ENCODE measurements around the gene THSD8. TPM values are rescaled to one million over a fixed set of nuclear protein-coding genes. Genes with fewer than 3 reads are reported as not detected.
A peak's percentile ranks its signal among the peaks of the same experiment; 100 is the strongest.

THSD8 gene
- total RNA-seq, 1 donor from 2014 or later, result not detected

DNA sequence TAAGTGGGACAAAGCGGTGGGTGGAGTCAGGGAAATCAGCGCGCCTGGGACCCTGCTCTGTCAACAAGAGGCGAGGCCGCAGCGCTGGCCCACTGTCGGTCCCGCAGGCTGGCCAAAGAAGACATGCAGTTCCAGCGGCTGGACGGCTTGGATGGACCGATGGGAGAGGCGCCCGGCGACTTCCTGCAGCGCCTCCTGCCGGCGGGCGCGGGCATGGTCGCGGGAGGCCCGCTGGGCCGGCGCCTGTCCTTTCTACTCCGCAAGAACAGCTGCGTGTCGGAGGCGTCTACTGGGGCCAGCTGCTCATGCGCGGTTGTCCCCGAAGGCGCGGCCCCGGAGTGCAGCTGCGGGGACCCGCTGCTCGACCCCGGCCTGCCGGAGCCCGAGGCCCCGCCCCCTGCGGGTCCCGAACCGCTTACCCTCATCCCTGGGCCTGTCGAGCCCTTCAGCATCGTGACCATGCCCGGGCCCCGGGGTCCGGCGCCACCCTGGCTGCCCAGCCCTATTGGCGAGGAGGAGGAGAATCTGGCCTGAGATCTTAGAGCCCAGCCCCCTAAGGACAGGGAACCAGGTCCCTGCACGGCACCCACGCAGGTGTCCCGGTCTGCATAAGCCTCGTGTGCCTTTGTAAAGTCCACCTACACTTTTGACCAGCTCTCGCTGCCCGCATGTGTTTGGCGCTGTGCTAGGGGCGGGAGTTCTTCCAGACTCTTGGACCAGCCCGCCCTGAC lies 44.2 kb upstream of the THSD8 start:
- peak in 1 of 2 donors; percentile 15 for TF ChIP-seq POLR2AphosphoS5 (IDR thresholded peaks at IDR 0.05; ENCODE audit: insufficient read depth in 1 of 2, low read depth in 1 of 2)
- TF ChIP-seq POLR2A (IDR thresholded peaks at IDR 0.05), result no peak
- TF ChIP-seq, protein P1, sequence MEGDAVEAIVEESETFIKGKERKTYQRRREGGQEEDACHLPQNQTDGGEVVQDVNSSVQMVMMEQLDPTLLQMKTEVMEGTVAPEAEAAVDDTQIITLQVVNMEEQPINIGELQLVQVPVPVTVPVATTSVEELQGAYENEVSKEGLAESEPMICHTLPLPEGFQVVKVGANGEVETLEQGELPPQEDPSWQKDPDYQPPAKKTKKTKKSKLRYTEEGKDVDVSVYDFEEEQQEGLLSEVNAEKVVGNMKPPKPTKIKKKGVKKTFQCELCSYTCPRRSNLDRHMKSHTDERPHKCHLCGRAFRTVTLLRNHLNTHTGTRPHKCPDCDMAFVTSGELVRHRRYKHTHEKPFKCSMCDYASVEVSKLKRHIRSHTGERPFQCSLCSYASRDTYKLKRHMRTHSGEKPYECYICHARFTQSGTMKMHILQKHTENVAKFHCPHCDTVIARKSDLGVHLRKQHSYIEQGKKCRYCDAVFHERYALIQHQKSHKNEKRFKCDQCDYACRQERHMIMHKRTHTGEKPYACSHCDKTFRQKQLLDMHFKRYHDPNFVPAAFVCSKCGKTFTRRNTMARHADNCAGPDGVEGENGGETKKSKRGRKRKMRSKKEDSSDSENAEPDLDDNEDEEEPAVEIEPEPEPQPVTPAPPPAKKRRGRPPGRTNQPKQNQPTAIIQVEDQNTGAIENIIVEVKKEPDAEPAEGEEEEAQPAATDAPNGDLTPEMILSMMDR (IDR thresholded peaks at IDR 0.05), result peak; percentile 64 to 80 (median 75)
- DNase-seq (ENCODE audit: extremely low spot score in 2 of 2), result no peak

DNA sequence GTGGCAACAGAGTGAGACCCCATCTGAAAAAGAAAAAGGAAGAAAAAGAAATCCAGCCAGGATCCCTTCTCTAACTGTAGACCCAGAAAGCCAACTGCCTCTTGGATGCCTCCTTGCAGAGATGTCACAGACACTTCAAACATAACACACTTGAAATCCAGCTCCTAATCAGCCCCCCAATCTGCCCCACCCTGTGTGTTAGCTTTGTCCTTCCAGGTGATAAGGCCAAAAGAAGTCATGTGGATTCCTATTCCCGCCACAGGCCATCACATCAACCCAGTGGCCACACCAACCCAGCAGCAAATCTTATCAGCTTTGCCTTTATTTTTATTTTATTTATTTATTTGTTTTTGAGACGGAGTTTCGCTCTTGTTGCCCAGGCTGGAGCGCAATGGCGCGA lies 42.2 kb upstream of the THSD8 start:
- no peak for DNase-seq (ENCODE audit: extremely low spot score in 2 of 2)
- H3K9me3 ChIP-seq, result no peaks in the 10 kb centered on the region
- H3K36me3 ChIP-seq, result peaks cover 0 to 9% of the 10 kb centered on the region in 2 donors
- no peak overlapping the region for H3K27ac ChIP-seq
- H3K4me3 ChIP-seq, result no peak overlapping the region
- H3K27me3 ChIP-seq, result no peaks in the 10 kb centered on the region
- TF ChIP-seq POLR2A (IDR thresholded peaks at IDR 0.05) (no peak), POLR2AphosphoS5 (IDR thresholded peaks at IDR 0.05; ENCODE audit: insufficient read depth in 1 of 2, low read depth in 1 of 2) (no peak)
- TF ChIP-seq, protein P1 (IDR thresholded peaks at IDR 0.05), result no peak
- H3K4me1 ChIP-seq, result peaks cover 12% of the 10 kb centered on the region
- intact Hi-C loops (cut with DNase I), result no loop called here

More for the DNA sequence above, 44.2 kb upstream of the THSD8 start:
- H3K36me3 ChIP-seq, result peaks cover 0 to 2% of the 10 kb centered on the region in 2 donors
- no peaks in the 10 kb centered on the region for H3K27me3 ChIP-seq
- H3K4me3 ChIP-seq, result peak overlapping the region; percentile 33 to 37
- intact Hi-C loops (cut with DNase I), result no loop called here
- H3K9me3 ChIP-seq, result no peaks in the 10 kb centered on the region
- peak overlapping the region; percentile 37 for H3K27ac ChIP-seq
- H3K4me1 ChIP-seq, result peaks cover 12% of the 10 kb centered on the region

GRCh38 chr19:12763100-12763499 lies 38.8 kb upstream of the THSD8 start:
- TF ChIP-seq POLR2AphosphoS5 (IDR thresholded peaks at IDR 0.05; ENCODE audit: insufficient read depth in 1 of 2, low read depth in 1 of 2), result no peak
- TF ChIP-seq POLR2A (IDR thresholded peaks at IDR 0.05), result no peak
- TF ChIP-seq, protein P1 (IDR thresholded peaks at IDR 0.05), result no peak
- Histone ChIP-seq H3K27ac (no peak overlapping the region), H3K36me3 (peaks cover 0 to 9% of the 10 kb centered on the region in 2 donors), H3K4me1 (peaks cover 12% of the 10 kb centered on the region), H3K4me3 (no peak overlapping the region), H3K9me3 (no peaks in the 10 kb centered on the region), H3K27me3 (no peaks in the 10 kb centered on the region)
- no peak for DNase-seq (ENCODE audit: extremely low spot score in 2 of 2)
- intact Hi-C loops (cut with DNase I), result no loop called here

DNA sequence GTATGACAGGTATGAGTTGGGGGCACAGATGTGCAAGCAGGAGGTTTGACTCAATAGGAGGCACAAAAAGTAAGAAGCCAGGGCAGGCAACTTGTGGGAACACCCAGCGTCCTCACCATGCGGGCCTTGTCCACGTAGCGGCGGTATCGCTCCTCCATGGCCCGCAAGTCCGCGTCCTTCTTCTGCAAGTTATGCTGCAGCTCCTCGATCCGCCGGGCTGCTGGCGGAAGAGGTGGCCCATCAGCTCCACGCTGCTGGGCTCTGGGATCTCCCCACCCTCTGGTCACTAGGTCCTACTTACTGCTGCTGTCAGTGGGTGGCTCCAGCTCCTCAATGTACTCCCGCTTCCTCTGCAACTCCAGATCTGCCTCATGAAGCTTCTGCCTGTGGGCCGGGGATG lies 37.2 kb upstream of the THSD8 start:
- intact Hi-C loops (cut with DNase I), result loop anchor here (5.0 kb wide), 1 partner anchor 38 kb away; the partner anchor contains the start of genes PRDX2 and THSD8
- Histone ChIP-seq H3K36me3 (peaks cover 0 to 9% of the 10 kb centered on the region in 2 donors), H3K4me3 (no peak overlapping the region), H3K9me3 (no peaks in the 10 kb centered on the region), H3K27me3 (no peaks in the 10 kb centered on the region), H3K27ac (no peak overlapping the region), H3K4me1 (peaks cover 11% of the 10 kb centered on the region)
- TF ChIP-seq POLR2A (IDR thresholded peaks at IDR 0.05) (no peak), POLR2AphosphoS5 (IDR thresholded peaks at IDR 0.05; ENCODE audit: insufficient read depth in 1 of 2, low read depth in 1 of 2) (no peak)
- TF ChIP-seq, protein P1 (IDR thresholded peaks at IDR 0.05), result no peak
- no peak for DNase-seq (ENCODE audit: extremely low spot score in 2 of 2)

GRCh38 chr19:12766051-12766521 lies 35.8 kb upstream of the THSD8 start:
- intact Hi-C loops (cut with DNase I), result loop anchor here (5.0 kb wide), 1 partner anchor 36 kb away; the partner anchor contains the start of genes PRDX2 and THSD8
- peak; percentile 72 to 73 for TF ChIP-seq POLR2AphosphoS5 (IDR thresholded peaks at IDR 0.05; ENCODE audit: insufficient read depth in 1 of 2, low read depth in 1 of 2)
- TF ChIP-seq POLR2A (IDR thresholded peaks at IDR 0.05), result no peak
- TF ChIP-seq, protein P1 (IDR thresholded peaks at IDR 0.05), result peak; percentile 89 to 96 (median 94)
- Histone ChIP-seq H3K4me1 (peaks cover 11% of the 10 kb centered on the region), H3K9me3 (no peaks in the 10 kb centered on the region), H3K4me3 (peak overlapping the region; percentile 42 to 46), H3K36me3 (peaks cover 0 to 9% of the 10 kb centered on the region in 2 donors), H3K27ac (peak overlapping the region; percentile 82), H3K27me3 (no peaks in the 10 kb centered on the region)
- DNase-seq (ENCODE audit: extremely low spot score in 2 of 2), result no peak

Measured in vagina (tissue), 2 donors.